ENCODE results near the gene OR2T10.
"Not testable (repeated sequence)": the region's sequence is repeated elsewhere in the genome, so short reads cannot be mapped to it uniquely, and the experiment has no call there.

Gene OR2T10

DNA sequence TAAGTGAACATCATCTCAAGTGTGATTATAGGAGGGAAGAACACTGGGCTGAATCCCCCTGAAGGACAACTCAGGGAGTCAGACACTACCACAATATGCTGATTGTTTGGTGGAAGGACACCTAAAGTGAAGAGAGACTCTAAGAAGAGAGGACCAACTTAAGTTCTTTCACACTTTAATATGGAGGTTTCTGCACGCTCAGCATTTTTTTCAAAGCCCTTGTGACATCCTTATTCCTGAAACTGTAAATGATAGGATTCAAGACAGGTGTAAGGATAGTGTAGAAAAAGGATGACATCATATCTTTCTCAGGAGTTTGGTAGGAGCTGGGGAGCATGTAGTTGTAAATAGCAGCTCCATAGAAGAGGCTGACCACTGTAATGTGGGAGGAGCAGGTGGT is 4.8 kb downstream of the OR2T10 start:
- DNase-seq, result no peak

DNA sequence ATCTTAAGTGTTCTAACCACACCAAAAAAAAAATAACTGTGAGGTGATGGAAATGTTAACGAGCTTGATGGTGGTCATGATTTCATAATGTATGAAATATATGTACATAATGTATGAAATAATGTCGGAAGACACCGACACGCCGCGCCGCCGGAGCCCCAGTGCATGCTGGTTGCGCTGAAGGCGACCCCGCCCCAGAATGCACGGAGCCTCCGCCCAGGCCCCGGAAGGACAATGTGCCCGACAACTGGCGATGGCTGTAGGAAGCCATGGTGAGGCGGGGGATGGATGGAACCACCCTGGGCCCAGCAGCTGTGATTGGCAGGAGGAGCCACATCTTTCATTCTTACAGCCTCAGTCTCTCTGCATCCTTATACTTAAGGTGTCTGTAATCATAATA is 7.4 kb downstream of the OR2T10 start:
- no peak for DNase-seq

DNA sequence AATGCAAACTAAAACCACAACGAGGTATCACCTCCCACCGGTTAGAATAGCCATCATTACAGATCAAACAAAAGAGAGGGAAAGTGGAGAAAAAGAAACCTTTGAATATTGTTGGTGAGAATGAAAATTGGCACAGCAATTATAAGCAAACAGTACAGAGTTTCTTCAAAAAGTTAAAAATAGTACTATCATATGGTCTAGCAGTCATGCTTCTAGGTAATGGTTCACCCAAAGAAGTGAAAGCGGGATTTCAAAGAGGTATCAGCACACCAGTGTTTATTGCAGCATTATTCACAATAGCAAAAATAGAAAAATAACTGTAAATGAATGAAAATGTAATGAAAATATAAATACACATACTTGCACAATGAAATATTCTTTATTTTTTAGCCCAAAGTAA is 8.2 kb downstream of the OR2T10 start:
- DNase-seq, result no peak

DNA sequence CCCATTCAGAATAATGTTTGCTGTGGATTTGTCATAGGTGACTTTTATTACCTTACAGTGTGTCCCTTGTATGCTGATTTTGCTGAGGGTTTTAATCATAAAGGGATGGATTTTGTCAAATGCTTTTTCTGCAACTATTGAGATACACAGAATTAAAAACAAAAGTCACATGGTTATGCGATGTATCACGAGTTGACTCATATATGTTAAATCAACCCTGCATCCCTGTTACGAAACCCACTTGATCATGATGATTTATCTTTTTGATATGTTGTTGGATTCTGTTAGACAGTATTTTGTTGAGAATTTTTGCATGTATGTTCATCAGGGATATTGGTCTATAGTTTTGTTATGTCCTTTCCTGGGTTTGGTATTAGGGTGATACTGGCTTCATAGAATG is 12.2 kb downstream of the OR2T10 start:
- no peak for DNase-seq

DNA sequence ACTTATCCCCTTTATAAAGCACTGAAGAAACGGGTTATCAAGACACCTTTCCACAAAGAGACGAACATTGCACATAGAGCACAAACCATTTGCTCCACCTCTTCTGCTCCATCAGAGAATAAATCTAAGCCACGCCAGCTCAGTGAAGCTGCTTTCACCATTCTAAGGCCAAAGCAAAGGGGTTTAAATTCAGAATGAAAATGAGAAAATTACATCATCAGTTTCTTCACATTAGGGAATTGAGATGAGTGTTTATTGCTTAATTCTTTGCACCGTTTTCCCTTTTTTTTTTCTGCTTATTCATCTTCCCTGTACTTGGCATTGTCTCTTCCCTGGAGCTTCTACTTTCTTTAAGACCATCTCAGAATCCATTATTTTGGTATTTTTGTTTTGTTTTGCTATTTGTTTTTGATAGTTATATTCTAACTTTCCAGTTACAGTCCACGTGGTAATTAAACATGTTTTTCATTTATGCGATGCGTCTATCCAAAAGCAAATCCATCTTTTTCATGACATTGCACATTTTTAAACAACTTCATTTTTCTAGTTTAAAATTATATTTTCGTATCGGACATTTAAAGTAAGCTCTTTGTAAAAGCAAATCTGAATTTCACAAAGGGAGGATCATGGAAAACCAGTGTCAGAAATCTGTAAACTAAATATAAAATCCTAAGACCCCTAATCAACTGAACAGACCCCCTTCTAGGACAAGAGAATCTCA is 21.1 kb downstream of the OR2T10 start:
- DNase-seq, result no peak

DNA sequence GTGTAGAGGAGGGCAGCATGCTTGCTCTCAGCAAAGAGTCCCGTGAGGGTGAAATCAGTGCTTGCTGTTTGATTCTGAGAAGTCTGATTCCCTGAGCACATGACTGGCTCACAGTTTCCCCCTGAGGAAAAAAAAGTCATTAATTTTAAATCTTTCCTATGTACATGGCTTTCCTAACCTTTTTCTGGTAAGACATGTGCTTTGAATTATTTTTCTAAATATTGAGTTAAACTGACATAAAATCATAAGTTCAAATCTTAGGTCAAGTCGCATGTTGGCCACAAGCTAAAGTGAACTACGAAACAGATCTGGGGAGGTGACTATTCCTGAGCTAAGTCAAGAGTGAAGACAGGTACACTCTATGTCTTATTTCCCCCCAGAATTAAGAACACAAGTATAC is 22.8 kb downstream of the OR2T10 start, which contains the start of gene OR2T34:
Gene OR2T34 (minus strand): TSS at position 101 of the 400 bp plus-strand sequence. CDS start 0 bp downstream, at position 101.
- not testable (repeated sequence) for DNase-seq

DNA sequence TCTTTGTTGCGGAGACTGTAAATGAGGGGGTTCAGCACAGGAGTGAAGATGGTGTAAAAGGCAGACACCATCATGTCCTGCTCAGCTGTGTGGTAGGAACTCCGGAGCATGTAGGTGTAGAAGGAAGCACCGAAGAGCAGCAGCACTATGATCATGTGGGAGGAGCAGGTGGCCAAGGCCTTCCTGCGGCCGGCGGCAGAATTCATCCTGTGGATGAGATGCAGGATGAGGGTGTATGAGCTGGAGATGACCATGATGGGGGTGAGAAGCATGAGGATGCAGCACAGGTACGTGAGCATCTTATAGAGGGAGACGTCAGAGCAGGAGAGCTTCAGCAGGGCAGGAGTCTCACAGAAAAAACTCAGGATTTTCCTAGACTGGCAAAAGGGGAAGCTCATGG is 23.6 kb downstream of the OR2T10 start:
- not testable (repeated sequence) for DNase-seq

DNA sequence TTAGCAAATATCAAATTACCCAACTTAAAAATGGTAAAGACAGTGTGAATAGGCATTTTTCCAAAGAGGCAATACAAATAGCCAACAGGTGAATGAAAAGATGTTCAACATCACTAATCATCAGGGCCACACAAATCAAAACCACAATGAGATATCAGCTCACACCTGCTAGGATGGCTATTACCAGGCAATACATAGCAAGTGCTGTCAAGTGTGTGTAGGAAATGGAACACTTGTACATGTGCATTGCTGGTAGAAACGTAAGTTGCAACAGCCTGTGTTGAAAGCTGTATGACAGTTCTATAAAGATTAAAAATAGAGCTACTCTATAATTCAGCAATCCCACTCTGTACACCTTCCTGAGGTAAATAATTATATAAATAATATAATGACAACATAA is 25.5 kb downstream of the OR2T10 start:
- DNase-seq, result not testable (repeated sequence)

DNA sequence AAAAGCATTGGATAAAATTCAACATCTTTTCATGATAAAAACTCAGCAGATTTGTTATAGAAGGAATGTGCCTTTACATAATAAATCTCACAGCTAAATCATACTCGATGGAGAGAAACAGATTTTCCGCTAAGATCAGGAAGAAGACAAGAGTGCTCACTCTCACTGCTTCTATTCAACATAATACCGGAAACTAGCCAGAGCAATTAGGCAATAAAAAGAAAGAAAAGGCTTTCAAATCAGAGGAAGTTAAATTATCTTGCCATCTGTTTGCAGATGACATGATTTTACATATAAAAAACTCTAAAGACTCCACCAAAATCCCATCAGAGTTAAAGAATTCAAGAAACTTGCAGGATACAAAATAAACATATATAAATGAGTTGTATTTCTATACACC is 26.7 kb downstream of the OR2T10 start:
- DNase-seq, result not testable (repeated sequence)

DNA sequence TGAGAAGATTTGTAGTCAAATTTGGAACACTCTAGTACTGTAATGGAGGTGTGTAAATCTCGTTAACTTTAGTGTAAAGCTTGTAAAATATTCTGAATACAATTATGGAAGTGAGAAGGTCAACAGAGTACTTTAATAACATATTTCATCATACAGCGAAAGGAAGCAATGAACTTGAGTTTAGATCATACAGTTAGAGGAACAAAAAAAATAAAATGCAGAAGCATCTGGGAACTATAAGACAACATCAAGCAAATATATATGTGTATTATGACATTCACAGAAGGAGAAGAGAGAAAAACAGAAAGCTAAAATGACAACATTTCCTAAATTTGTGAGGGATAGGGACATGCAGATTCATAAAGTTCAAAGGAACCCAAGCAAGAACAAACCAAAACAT is 28.5 kb downstream of the OR2T10 start:
- DNase-seq, result not testable (repeated sequence)

DNA sequence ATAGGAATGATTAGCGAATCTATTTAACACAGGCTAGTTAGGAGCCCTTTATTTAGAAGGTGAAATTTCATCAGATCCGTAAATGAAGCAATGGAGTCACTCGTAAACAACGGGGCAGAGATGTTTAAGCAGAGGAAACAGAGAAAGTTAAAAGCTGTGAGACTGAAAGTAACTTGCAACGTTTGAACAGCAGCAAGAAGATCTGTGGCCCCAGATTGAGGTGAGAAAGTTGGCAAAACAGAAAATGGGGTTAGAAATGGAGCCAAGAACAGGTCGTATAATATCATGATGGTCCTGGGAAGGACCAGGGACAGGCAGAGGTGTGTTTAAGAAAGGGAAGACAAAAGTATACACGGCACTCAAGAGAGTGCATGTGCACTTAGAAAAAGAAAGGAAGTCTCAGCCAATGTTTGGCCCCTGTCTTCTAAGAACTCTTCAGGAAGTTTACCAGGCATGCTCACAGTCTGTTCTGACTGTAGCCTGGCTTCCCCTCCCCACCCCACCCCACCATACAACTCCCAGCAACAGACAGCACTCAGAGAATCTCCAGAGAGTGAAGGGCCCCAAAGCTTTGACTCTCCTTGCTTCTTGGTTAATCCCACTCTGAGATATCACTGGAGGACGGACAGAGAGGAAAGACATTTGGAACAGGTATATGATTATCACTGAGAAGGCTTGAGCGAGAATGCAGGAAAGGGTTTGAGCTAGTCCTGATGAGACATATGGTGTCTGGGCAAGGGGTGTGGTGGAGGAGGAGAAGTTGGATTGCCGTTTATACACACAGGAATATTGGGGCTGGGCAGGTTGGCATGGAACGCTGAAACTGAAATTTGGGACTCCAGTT is 31.7 kb downstream of the OR2T10 start:
- DNase-seq, result not testable (repeated sequence)

DNA sequence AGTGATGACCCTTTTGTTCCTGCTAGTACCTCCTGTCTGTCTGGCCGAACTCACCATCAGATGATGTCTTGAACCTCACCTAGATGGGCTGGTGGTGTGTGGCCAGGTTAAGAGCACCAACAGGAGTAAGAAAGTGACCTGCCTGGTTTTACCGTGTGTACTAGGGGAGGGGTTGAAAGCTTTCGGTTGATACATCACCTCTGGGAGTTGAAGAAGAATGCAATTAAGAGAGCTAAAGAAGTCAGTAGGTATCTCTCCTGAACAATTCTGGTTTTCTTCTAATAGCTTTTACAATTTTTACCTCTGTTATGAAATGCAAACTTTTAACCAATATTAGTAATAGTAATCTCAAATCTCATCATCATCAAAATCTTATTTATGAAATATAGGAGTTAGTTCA is 34.8 kb downstream of the OR2T10 start, which contains the start of gene OR2T29:
Gene OR2T29 (minus strand): TSS at position 101 of the 400 bp plus-strand sequence. CDS start 3,281 bp downstream, outside the sequence.
- not testable (repeated sequence) for DNase-seq

DNA sequence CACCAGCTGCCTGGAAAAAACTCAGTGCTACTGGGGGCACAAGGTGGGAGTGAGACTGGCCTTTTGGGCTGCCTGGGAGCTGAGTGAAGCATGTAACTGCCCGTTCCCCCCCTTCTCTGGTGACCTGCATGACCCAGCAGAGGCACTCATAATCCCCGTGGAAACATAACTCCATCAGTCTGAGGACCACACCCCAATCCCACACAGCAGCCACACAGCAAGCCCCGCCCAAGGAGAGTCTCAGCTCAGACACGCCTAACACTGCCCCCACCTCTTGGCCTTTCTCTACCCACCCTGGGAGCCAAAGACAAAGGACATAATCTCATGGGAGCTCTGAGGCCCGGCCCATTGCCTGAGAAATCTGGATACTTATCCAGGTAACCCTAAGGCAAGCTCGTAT is 46.5 kb downstream of the OR2T10 start:
- DNase-seq, result not testable (repeated sequence)

DNA sequence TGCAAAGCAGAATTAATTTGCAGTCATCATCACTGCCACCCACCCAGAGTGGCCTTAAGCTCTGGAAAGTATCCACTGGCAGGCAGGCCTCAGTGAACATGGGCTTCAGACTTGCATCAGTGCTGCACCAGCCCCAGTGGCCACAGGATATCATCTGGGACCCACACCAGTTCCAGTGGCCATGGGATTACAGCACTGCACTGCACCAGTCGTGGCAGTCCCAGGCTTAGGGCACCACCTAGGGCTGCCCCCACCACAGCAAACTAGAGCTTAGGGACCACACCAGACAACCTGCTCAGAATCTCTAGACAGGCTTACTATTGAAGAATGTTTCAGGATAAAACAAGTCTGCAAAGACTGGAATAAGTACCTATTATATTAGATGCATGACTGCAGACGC is 50.1 kb downstream of the OR2T10 start:
- DNase-seq, result not testable (repeated sequence)

All from NCI-H1417 (cell line).